ENCODE results near the gene CEP104.

The CEP104 gene

GRCh38 chr1:3852091-3852490 is 4.9 kb downstream of the CEP104 start:
- no peak for TF ChIP-seq CTCF (IDR thresholded peaks at IDR 0.05; ENCODE audit: low read depth, low read length)
- Histone ChIP-seq H3K27ac (no peak overlapping the region), H3K4me3 (ENCODE audit: low read depth, low read length) (no peak overlapping the region), H3K9me3 (ENCODE audit: severe bottlenecking) (no peaks in the 10 kb centered on the region), H3K36me3 (peaks cover 29% of the 10 kb centered on the region), H3K27me3 (ENCODE audit: insufficient read depth, low read depth, severe bottlenecking) (no peaks in the 10 kb centered on the region)
- DNase-seq, result peak; percentile 26

GRCh38 chr1:3851292-3851691 is 5.7 kb downstream of the CEP104 start:
- H3K27me3 ChIP-seq (ENCODE audit: insufficient read depth, low read depth, severe bottlenecking), result no peaks in the 10 kb centered on the region
- H3K36me3 ChIP-seq, result peaks cover 30% of the 10 kb centered on the region
- no peak for DNase-seq
- H3K4me3 ChIP-seq (ENCODE audit: low read depth, low read length), result no peak overlapping the region
- H3K27ac ChIP-seq, result no peak overlapping the region
- no peaks in the 10 kb centered on the region for H3K9me3 ChIP-seq (ENCODE audit: severe bottlenecking)
- TF ChIP-seq CTCF (IDR thresholded peaks at IDR 0.05; ENCODE audit: low read depth, low read length), result no peak

- no peak for DNase-seq
- Histone ChIP-seq H3K36me3 (peaks cover 30% of the 10 kb centered on the region), H3K27me3 (ENCODE audit: insufficient read depth, low read depth, severe bottlenecking) (no peaks in the 10 kb centered on the region), H3K27ac (no peak overlapping the region), H3K9me3 (ENCODE audit: severe bottlenecking) (no peaks in the 10 kb centered on the region), H3K4me3 (ENCODE audit: low read depth, low read length) (no peak overlapping the region)
- no peak for TF ChIP-seq CTCF (IDR thresholded peaks at IDR 0.05; ENCODE audit: low read depth, low read length)
Observed at GRCh38 chr1:3850857-3851256, 6.2 kb downstream of the CEP104 start.

GRCh38 chr1:3847081-3847480 is 9.9 kb downstream of the CEP104 start:
- no peak for DNase-seq
- Histone ChIP-seq H3K36me3 (peaks cover 48% of the 10 kb centered on the region), H3K4me3 (ENCODE audit: low read depth, low read length) (no peak overlapping the region), H3K9me3 (ENCODE audit: severe bottlenecking) (no peaks in the 10 kb centered on the region), H3K27ac (no peak overlapping the region), H3K27me3 (ENCODE audit: insufficient read depth, low read depth, severe bottlenecking) (no peaks in the 10 kb centered on the region)
- no peak for TF ChIP-seq CTCF (IDR thresholded peaks at IDR 0.05; ENCODE audit: low read depth, low read length)

- no peak for TF ChIP-seq CTCF (IDR thresholded peaks at IDR 0.05; ENCODE audit: low read depth, low read length)
- H3K27ac ChIP-seq, result no peak overlapping the region
- H3K9me3 ChIP-seq (ENCODE audit: severe bottlenecking), result no peaks in the 10 kb centered on the region
- H3K36me3 ChIP-seq, result peaks cover 43% of the 10 kb centered on the region
- H3K4me3 ChIP-seq (ENCODE audit: low read depth, low read length), result no peak overlapping the region
- no peak for DNase-seq
- no peaks in the 10 kb centered on the region for H3K27me3 ChIP-seq (ENCODE audit: insufficient read depth, low read depth, severe bottlenecking)
Observed at GRCh38 chr1:3846541-3846940, 10.5 kb downstream of the CEP104 start.

GRCh38 chr1:3842912-3843311 is 14.1 kb downstream of the CEP104 start:
- no peaks in the 10 kb centered on the region for H3K27me3 ChIP-seq (ENCODE audit: insufficient read depth, low read depth, severe bottlenecking)
- H3K9me3 ChIP-seq (ENCODE audit: severe bottlenecking), result no peaks in the 10 kb centered on the region
- H3K36me3 ChIP-seq, result peaks cover 48% of the 10 kb centered on the region
- no peak overlapping the region for H3K27ac ChIP-seq
- no peak overlapping the region for H3K4me3 ChIP-seq (ENCODE audit: low read depth, low read length)
- TF ChIP-seq CTCF (IDR thresholded peaks at IDR 0.05; ENCODE audit: low read depth, low read length), result no peak
- DNase-seq, result no peak
